Suprapubic skin (tissue), 4 donors: ENCODE results near the gene TBC1D22A.

Experiments used
- POLR2A ChIP-seq, 2 donors: fragments of 450-650 bp; IDR thresholded peaks; one replicate each; pipeline ENCODE4 v1.6.1; 2017; ENCODE audit warnings: antibody characterized with exemption in 2 of 2, mild to moderate bottlenecking in 2 of 2, moderate library complexity in 2 of 2
- POLR2AphosphoS5 ChIP-seq, 3 donors: sonication (generic); formaldehyde crosslinking; IDR thresholded peaks; one replicate each; pipeline ENCODE4 v1.6.1; 2017; ENCODE audit warnings: antibody characterized with exemption in 3 of 3
- TF ChIP-seq, protein P1 (sequence below), 2 donors: fragments of 200-600 bp in 1 of 2; fragments of 450-650 bp in 1 of 2; sonication (generic) in 1 of 2; IDR thresholded peaks; one replicate each; pipeline ENCODE4 v1.5.1; 2016 to 2019; ENCODE audit warnings: antibody characterized with exemption in 2 of 2, mild to moderate bottlenecking in 1 of 2, moderate library complexity in 1 of 2

DNA sequence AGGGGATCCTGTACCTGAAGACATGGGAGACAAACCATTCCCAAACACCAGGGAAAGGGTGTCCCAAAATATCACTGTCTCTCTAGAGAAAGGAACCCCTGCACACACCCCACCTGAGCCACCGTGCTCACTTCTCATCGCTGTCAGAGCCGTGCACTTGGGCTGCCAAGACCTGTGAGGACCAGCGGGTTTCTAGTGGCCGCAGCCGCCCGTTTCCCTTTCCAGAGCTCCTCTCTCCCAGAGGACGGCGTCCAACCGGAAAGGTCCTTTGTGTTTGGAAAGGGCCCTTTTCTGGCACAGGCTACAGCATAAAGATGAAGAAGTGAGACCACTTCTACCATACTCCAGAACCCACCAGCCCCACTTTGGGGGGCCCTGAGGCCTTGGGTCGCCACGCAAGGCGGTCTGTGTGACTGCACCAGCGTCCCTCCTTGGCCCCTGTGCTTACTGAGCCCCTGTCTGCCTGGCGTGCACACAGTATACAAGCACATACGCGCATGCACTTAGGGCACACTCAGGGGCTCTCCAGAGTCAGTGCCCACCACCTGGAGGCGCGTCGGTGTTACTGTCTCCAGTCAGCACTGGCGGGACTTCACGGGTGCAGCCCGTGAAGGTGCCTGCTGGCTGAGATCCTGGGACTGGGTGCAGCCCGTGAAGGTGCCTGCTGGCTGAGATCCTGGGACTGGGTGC lies 381.8 kb downstream of the TBC1D22A start:
- no peak for TF ChIP-seq POLR2A (IDR thresholded peaks at IDR 0.05)
- TF ChIP-seq POLR2AphosphoS5 (IDR thresholded peaks at IDR 0.05): no peak
- TF ChIP-seq, protein P1, sequence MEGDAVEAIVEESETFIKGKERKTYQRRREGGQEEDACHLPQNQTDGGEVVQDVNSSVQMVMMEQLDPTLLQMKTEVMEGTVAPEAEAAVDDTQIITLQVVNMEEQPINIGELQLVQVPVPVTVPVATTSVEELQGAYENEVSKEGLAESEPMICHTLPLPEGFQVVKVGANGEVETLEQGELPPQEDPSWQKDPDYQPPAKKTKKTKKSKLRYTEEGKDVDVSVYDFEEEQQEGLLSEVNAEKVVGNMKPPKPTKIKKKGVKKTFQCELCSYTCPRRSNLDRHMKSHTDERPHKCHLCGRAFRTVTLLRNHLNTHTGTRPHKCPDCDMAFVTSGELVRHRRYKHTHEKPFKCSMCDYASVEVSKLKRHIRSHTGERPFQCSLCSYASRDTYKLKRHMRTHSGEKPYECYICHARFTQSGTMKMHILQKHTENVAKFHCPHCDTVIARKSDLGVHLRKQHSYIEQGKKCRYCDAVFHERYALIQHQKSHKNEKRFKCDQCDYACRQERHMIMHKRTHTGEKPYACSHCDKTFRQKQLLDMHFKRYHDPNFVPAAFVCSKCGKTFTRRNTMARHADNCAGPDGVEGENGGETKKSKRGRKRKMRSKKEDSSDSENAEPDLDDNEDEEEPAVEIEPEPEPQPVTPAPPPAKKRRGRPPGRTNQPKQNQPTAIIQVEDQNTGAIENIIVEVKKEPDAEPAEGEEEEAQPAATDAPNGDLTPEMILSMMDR (IDR thresholded peaks at IDR 0.05): peak in 1 of 2 donors; percentile 12
